Neural progenitor cell (in vitro differentiated cells): ENCODE results near the gene MYO5A. TPM values are rescaled to one million over a fixed set of nuclear protein-coding genes. Genes with fewer than 3 reads are reported as not detected.

Experiments
- DNase-seq: peaks from one replicate; pipeline ENCODE4 v3.0.0-alpha.2; 2016; ENCODE audit warnings: low spot score
- H2AFZ ChIP-seq: fragments of 200-600 bp; sonication (generic); replicated peaks from 2 replicates; pipeline ENCODE4 v1.6.1; 2016; ENCODE audit warnings: antibody characterized with exemption
- H3F3A ChIP-seq: fragments of 200-600 bp; sonication (generic); 2 replicates; pipeline ENCODE4 v1.6.1; 2016; ENCODE audit warnings: antibody characterized with exemption, low read depth
- H3K27ac ChIP-seq: fragments of 200-600 bp; sonication (generic); 2 replicates; pipeline ENCODE4 v1.5.1; 2016; ENCODE audit warnings: mild to moderate bottlenecking
- H3K27me3 ChIP-seq: fragments of 200-600 bp; sonication (generic); 2 replicates; pipeline ENCODE4 v1.6.1; 2016; ENCODE audit warnings: mild to moderate bottlenecking, moderate library complexity
- H3K36me3 ChIP-seq: fragments of 200-600 bp; sonication (generic); 2 replicates; pipeline ENCODE4 v1.5.1; 2016
- H3K4me1 ChIP-seq: fragments of 200-600 bp; sonication (generic); 2 replicates; pipeline ENCODE4 v1.6.1; 2016; ENCODE audit warnings: mixed run types
- H3K4me2 ChIP-seq: fragments of 200-600 bp; sonication (generic); 2 replicates; pipeline ENCODE4 v1.6.1; 2016
- H3K4me3 ChIP-seq: fragments of 200-600 bp; sonication (generic); 2 replicates; pipeline ENCODE4 v1.5.1; 2016
- H3K79me2 ChIP-seq: fragments of 200-600 bp; sonication (generic); 2 replicates; pipeline ENCODE4 v1.6.1; 2016; ENCODE audit warnings: low read depth
- H3K9ac ChIP-seq: fragments of 200-600 bp; sonication (generic); 2 replicates; pipeline ENCODE4 v1.6.1; 2016
- H3K9me3 ChIP-seq: fragments of 200-600 bp; sonication (generic); 2 replicates; pipeline ENCODE4 v1.5.1; 2016; ENCODE audit warnings: low read depth
- H4K20me1 ChIP-seq: fragments of 200-600 bp; sonication (generic); 2 replicates; pipeline ENCODE4 v1.6.1; 2016; ENCODE audit warnings: low read depth
- H3K27ac Mint-ChIP-seq: 3 replicates; pipeline ENCODE4 v1.8.0; 2021; ENCODE audit warnings: mixed read lengths
- H3K27me3 Mint-ChIP-seq: 2 replicates; pipeline ENCODE4 v1.8.0; 2022; ENCODE audit warnings: low read depth, mild to moderate bottlenecking, inconsistent platforms, moderate library complexity, mixed read lengths; ENCODE audit not compliant: insufficient read depth
- H3K36me3 Mint-ChIP-seq: 3 replicates; pipeline ENCODE4 v1.8.0; 2021; ENCODE audit warnings: mixed read lengths
- H3K4me1 Mint-ChIP-seq: 3 replicates; pipeline ENCODE4 v1.8.0; 2021; ENCODE audit warnings: mixed read lengths
- H3K4me3 Mint-ChIP-seq: 3 replicates; pipeline ENCODE4 v1.8.0; 2021; ENCODE audit warnings: mild to moderate bottlenecking, moderate library complexity, mixed read lengths
- H3K9me3 Mint-ChIP-seq: 3 replicates; pipeline ENCODE4 v1.8.0; 2020; ENCODE audit warnings: mixed read lengths
- CTCF ChIP-seq: fragments of 200-600 bp; sonication (generic); IDR thresholded peaks from 2 replicates; pipeline ENCODE4 v1.5.1; 2017; ENCODE audit warnings: antibody characterized with exemption, mild to moderate bottlenecking
- EZH2 ChIP-seq: fragments of 200-600 bp; sonication (generic); IDR thresholded peaks from 2 replicates; pipeline ENCODE4 v1.6.1; 2017; ENCODE audit warnings: antibody characterized with exemption, mild to moderate bottlenecking, moderate library complexity
- EZH2phosphoT487 ChIP-seq: fragments of 200-600 bp; sonication (generic); IDR thresholded peaks from 2 replicates; pipeline ENCODE4 v1.6.1; 2017; ENCODE audit warnings: antibody characterized with exemption
- total RNA-seq: library from RNA; depleted of rRNA; stranded (reverse); fragments of >200 nt; gene quantifications from 2 replicates; pipeline ENCODE4 v1.2.3, GENCODE V29; 2015; ENCODE audit warnings: low replicate concordance

MYO5A gene
- total RNA-seq, 1 donor from 2014 or later: 34.3 TPM

- Histone ChIP-seq H3K36me3 (peaks cover 21% of the 10 kb centered on the region), H3K79me2 (peaks cover 100% of the 10 kb centered on the region), H3F3A (peaks cover 9% of the 10 kb centered on the region), H3K9ac (no peak overlapping the region), H3K4me2 (no peak overlapping the region), H3K4me1 (peaks cover 10% of the 10 kb centered on the region), H3K27ac (peak overlapping the region; percentile 32), H2AFZ (no peak overlapping the region), H3K4me3 (no peak overlapping the region), H4K20me1 (peaks cover 98% of the 10 kb centered on the region), H3K9me3 (no peaks in the 10 kb centered on the region), H3K27me3 (no peaks in the 10 kb centered on the region)
- no peak for TF ChIP-seq EZH2
- TF ChIP-seq EZH2phosphoT487: no peak
- no peak for TF ChIP-seq CTCF
- peaks cover 18% of the 10 kb centered on the region for H3K36me3 Mint-ChIP-seq
- DNase-seq: no peak
- no peaks in the 10 kb centered on the region for H3K27me3 Mint-ChIP-seq
- peaks cover 2% of the 10 kb centered on the region for H3K4me1 Mint-ChIP-seq
- no peak overlapping the region for H3K4me3 Mint-ChIP-seq
- H3K27ac Mint-ChIP-seq: no peak overlapping the region
- no peaks in the 10 kb centered on the region for H3K9me3 Mint-ChIP-seq
Measured at GRCh38 chr15:52558196-52558595, 29.5 kb upstream of the MYO5A start.

GRCh38 chr15:52557274-52557641, 28.6 kb upstream of the MYO5A start:
- H2AFZ ChIP-seq: no peak overlapping the region
- H3K27ac ChIP-seq: no peak overlapping the region
- no peak overlapping the region for H3K4me3 ChIP-seq
- peaks cover 9% of the 10 kb centered on the region for H3F3A ChIP-seq
- H4K20me1 ChIP-seq: peaks cover 98% of the 10 kb centered on the region
- no peak overlapping the region for H3K4me3 Mint-ChIP-seq
- H3K9ac ChIP-seq: no peak overlapping the region
- peaks cover 21% of the 10 kb centered on the region for H3K36me3 ChIP-seq
- H3K4me1 ChIP-seq: peaks cover 10% of the 10 kb centered on the region
- H3K27me3 Mint-ChIP-seq: no peaks in the 10 kb centered on the region
- no peaks in the 10 kb centered on the region for H3K9me3 ChIP-seq
- H3K4me1 Mint-ChIP-seq: peaks cover 2% of the 10 kb centered on the region
- no peak overlapping the region for H3K4me2 ChIP-seq
- H3K27me3 ChIP-seq: no peaks in the 10 kb centered on the region
- DNase-seq: no peak
- peaks cover 100% of the 10 kb centered on the region for H3K79me2 ChIP-seq
- no peaks in the 10 kb centered on the region for H3K9me3 Mint-ChIP-seq
- peaks cover 12% of the 10 kb centered on the region for H3K36me3 Mint-ChIP-seq
- no peak for TF ChIP-seq EZH2
- TF ChIP-seq CTCF: no peak
- TF ChIP-seq EZH2phosphoT487: no peak
- no peak overlapping the region for H3K27ac Mint-ChIP-seq

- TF ChIP-seq CTCF (no peak), EZH2phosphoT487 (no peak), EZH2 (no peak)
- Histone ChIP-seq H4K20me1 (peaks cover 98% of the 10 kb centered on the region), H3K4me1 (peaks cover 10% of the 10 kb centered on the region), H3K27ac (no peak overlapping the region), H2AFZ (no peak overlapping the region), H3K36me3 (peaks cover 22% of the 10 kb centered on the region), H3K9ac (no peak overlapping the region), H3K27me3 (no peaks in the 10 kb centered on the region), H3F3A (peaks cover 9% of the 10 kb centered on the region), H3K4me3 (no peak overlapping the region), H3K79me2 (peaks cover 97% of the 10 kb centered on the region), H3K9me3 (no peaks in the 10 kb centered on the region), H3K4me2 (no peak overlapping the region)
- Mint-ChIP-seq H3K4me3 (no peak overlapping the region), H3K4me1 (peaks cover 2% of the 10 kb centered on the region), H3K9me3 (no peaks in the 10 kb centered on the region), H3K27me3 (no peaks in the 10 kb centered on the region), H3K36me3 (peaks cover 15% of the 10 kb centered on the region), H3K27ac (no peak overlapping the region)
- DNase-seq: no peak
Measured at GRCh38 chr15:52556524-52557273, 28.0 kb upstream of the MYO5A start.
